H1 (cell line): ENCODE results near the gene PLCB1. TPM values are rescaled to one million over a fixed set of nuclear protein-coding genes. Genes with fewer than 3 reads are reported as not detected.

Source experiments
- CTCF ChIA-PET: fragments of 300-600 bp; sonication (Branson Sonifier 250); formaldehyde crosslinking; loops from one replicate; lab custom pipeline; 2021; ENCODE audit not compliant: partially characterized antibody; lab: Charles Lee
- POLR2A ChIA-PET: fragments of 300-600 bp; sonication (Branson Sonifier 250); formaldehyde crosslinking; loops from one replicate; lab custom pipeline; 2021; ENCODE audit warnings: inconsistent platforms; ENCODE audit not compliant: partially characterized antibody; lab: Charles Lee
- DNase-seq, 2 experiments: peaks; one replicate each; pipeline versions ENCODE4 v3.0.0 to v3.0.0-alpha.2; 2010 to 2022; ENCODE audit warnings: low spot score in 2 of 2, low read depth in 1 of 2, mixed read lengths in 1 of 2
- FAIRE-seq: peaks from 2 replicates; lab custom pipeline; 2011; peaks lifted over from hg19 to GRCh38; lab: Jason Lieb, UNC
- H2AFZ ChIP-seq: 2 replicates; pipeline ENCODE4 v1.8.1; 2012; ENCODE audit warnings: low read length, inconsistent platforms
- H2AK5ac ChIP-seq: 2 replicates; pipeline ENCODE4 v1.6.1; 2013; ENCODE audit warnings: low read depth, low read length
- H2BK120ac ChIP-seq: replicated peaks from 2 replicates; pipeline ENCODE3; 2013; ENCODE audit warnings: low read depth, low read length, inconsistent platforms
- H2BK12ac ChIP-seq: 2 replicates; pipeline ENCODE4 v1.6.1; 2013; ENCODE audit warnings: low read depth, low read length
- H2BK15ac ChIP-seq: 2 replicates; pipeline ENCODE4 v1.6.1; 2013; ENCODE audit warnings: low read length
- H2BK20ac ChIP-seq: 2 replicates; pipeline ENCODE4 v1.6.1; 2013; ENCODE audit warnings: low read length
- H2BK5ac ChIP-seq: 2 replicates; pipeline ENCODE4 v1.6.1; 2013; ENCODE audit warnings: low read depth, low read length
- H3K14ac ChIP-seq: 2 replicates; pipeline ENCODE4 v1.6.1; 2013; ENCODE audit warnings: inconsistent platforms; ENCODE audit not compliant: insufficient read length
- H3K18ac ChIP-seq: 2 replicates; pipeline ENCODE4 v1.6.1; 2013; ENCODE audit warnings: low read length; ENCODE audit errors: extremely low read depth
- H3K23ac ChIP-seq: 2 replicates; pipeline ENCODE4 v1.6.1; 2013; ENCODE audit warnings: inconsistent platforms; ENCODE audit not compliant: insufficient read length
- H3K23me2 ChIP-seq: 2 replicates; pipeline ENCODE4 v1.6.1; 2013; ENCODE audit warnings: low read depth, low read length
- H3K27ac ChIP-seq: 2 replicates; pipeline ENCODE4 v1.6.1; 2011; ENCODE audit warnings: low read depth, low read length, inconsistent platforms
- H3K27me3 ChIP-seq, 4 experiments: replicated peaks in 1 of 4; 1 replicate in 1 of 4; 2 replicates in 3 of 4; pipeline versions ENCODE4 v1.6.1 to v1.8.1; 2011 to 2013; ENCODE audit warnings: low read length in 3 of 4, mild to moderate bottlenecking in 3 of 4, inconsistent platforms in 2 of 4, mixed read lengths in 2 of 4, moderate library complexity in 1 of 4; ENCODE audit not compliant: control insufficient read depth in 3 of 4, insufficient read depth in 3 of 4; ENCODE audit errors: extremely low read depth in 1 of 4
- H3K36me3 ChIP-seq, 4 experiments: 2 replicates each; pipeline versions ENCODE4 v1.6.1 to v1.8.1; 2011 to 2013; ENCODE audit warnings: mild to moderate bottlenecking in 4 of 4, low read length in 3 of 4, moderate library complexity in 2 of 4, control low read depth in 1 of 4, inconsistent platforms in 1 of 4; ENCODE audit not compliant: insufficient read depth in 4 of 4, control insufficient read depth in 2 of 4
- H3K4ac ChIP-seq: replicated peaks from 2 replicates; pipeline ENCODE3; 2013; ENCODE audit warnings: low read length, low read depth, mixed read lengths, inconsistent platforms; ENCODE audit not compliant: insufficient read length
- H3K4me1 ChIP-seq, 4 experiments: replicated peaks in 1 of 4; 1 replicate in 1 of 4; 2 replicates in 3 of 4; pipeline versions ENCODE4 v1.6.1 to v1.8.1; 2011 to 2013; ENCODE audit warnings: low read length in 3 of 4, inconsistent platforms in 2 of 4, mixed read lengths in 1 of 4; ENCODE audit not compliant: insufficient read depth in 4 of 4, control insufficient read depth in 3 of 4
- H3K4me2 ChIP-seq, 2 experiments: 2 replicates each; pipeline versions ENCODE4 v1.6.1 to v1.8.1; 2011 to 2013; ENCODE audit warnings: low read depth in 2 of 2, low read length in 2 of 2, control low read depth in 1 of 2, inconsistent platforms in 1 of 2, mild to moderate bottlenecking in 1 of 2; ENCODE audit not compliant: insufficient read depth in 1 of 2
- H3K4me3 ChIP-seq, 4 experiments: fragments of 200-600, 300-600 bp in 1 of 4; sonication (generic), shearing (Covaris generic), sonication (Bioruptor Twin) in 1 of 4; 2 replicates each; pipeline versions ENCODE4 v1.5.1 to v1.8.1; 2011 to 2016; ENCODE audit warnings: low read length in 4 of 4, low read depth in 3 of 4, control low read depth in 2 of 4, inconsistent platforms in 2 of 4, mild to moderate bottlenecking in 2 of 4, mixed read lengths in 1 of 4, moderate library complexity in 1 of 4; ENCODE audit not compliant: insufficient read depth in 2 of 4; ENCODE audit errors: extremely low read depth in 1 of 4
- H3K56ac ChIP-seq: replicated peaks from 2 replicates; pipeline ENCODE3; 2013; ENCODE audit warnings: low read depth, mild to moderate bottlenecking, mixed read lengths, low read length, inconsistent platforms; ENCODE audit not compliant: insufficient read length
- H3K79me1 ChIP-seq: 2 replicates; pipeline ENCODE4 v1.6.1; 2013; ENCODE audit warnings: low read depth, low read length, control low read depth
- H3K79me2 ChIP-seq, 2 experiments: 2 replicates each; pipeline versions ENCODE4 v1.6.1 to v1.8.1; 2012 to 2013; ENCODE audit warnings: low read length in 2 of 2, mild to moderate bottlenecking in 2 of 2, inconsistent platforms in 1 of 2; ENCODE audit not compliant: insufficient read depth in 2 of 2, control insufficient read depth in 1 of 2
- H3K9ac ChIP-seq, 4 experiments: replicated peaks in 1 of 4; 1 replicate in 1 of 4; 2 replicates in 3 of 4; pipeline versions ENCODE4 v1.6.1 to v1.8.1; 2011 to 2013; ENCODE audit warnings: low read depth in 3 of 4, low read length in 3 of 4, control low read depth in 2 of 4, mild to moderate bottlenecking in 2 of 4, moderate library complexity in 2 of 4, inconsistent platforms in 1 of 4; ENCODE audit errors: extremely low read depth in 1 of 4
- H3K9me3 ChIP-seq, 2 experiments: 2 replicates each; pipeline versions ENCODE4 v1.6.1 to v1.8.1; 2012 to 2013; ENCODE audit warnings: mild to moderate bottlenecking in 2 of 2, moderate library complexity in 2 of 2, control low read depth in 1 of 2, inconsistent platforms in 1 of 2, low read depth in 1 of 2, low read length in 1 of 2, mixed read lengths in 1 of 2; ENCODE audit not compliant: insufficient read depth in 2 of 2
- H4K20me1 ChIP-seq, 2 experiments: replicated peaks in 1 of 2; 2 replicates each; pipeline versions ENCODE3 to v1.8.1; 2011 to 2013; ENCODE audit warnings: inconsistent platforms in 2 of 2, low read length in 2 of 2, mild to moderate bottlenecking in 1 of 2; ENCODE audit not compliant: insufficient read depth in 2 of 2, control insufficient read depth in 1 of 2
- H4K5ac ChIP-seq: 2 replicates; pipeline ENCODE4 v1.6.1; 2013; ENCODE audit warnings: low read length, low read depth, mixed read lengths, inconsistent platforms; ENCODE audit not compliant: insufficient read length
- H4K8ac ChIP-seq: 2 replicates; pipeline ENCODE4 v1.8.0; 2013; ENCODE audit warnings: mild to moderate bottlenecking, moderate library complexity, low read length, inconsistent platforms; ENCODE audit not compliant: insufficient read depth; ENCODE audit errors: extremely low read depth
- H4K91ac ChIP-seq: replicated peaks from 2 replicates; pipeline ENCODE3; 2013; ENCODE audit warnings: low read length, mixed read lengths, inconsistent platforms; ENCODE audit not compliant: insufficient read length
- BACH1 ChIP-seq: IDR thresholded peaks from 2 replicates; pipeline ENCODE4 v1.6.1; 2012; ENCODE audit warnings: low read length, improper control_type of control experiment
- CBX8 ChIP-seq: fragments of 300-800, 300-1000 bp; sonication (generic); IDR thresholded peaks from 2 replicates; pipeline ENCODE4 v1.7.1; 2016; ENCODE audit warnings: low read depth, low read length, borderline replicate concordance
- CEBPB ChIP-seq: IDR thresholded peaks from 2 replicates; pipeline ENCODE4 v1.6.1; 2012; ENCODE audit warnings: low read depth, low read length
- CHD1 ChIP-seq: IDR thresholded peaks from 2 replicates; pipeline ENCODE4 v1.6.1; 2012; ENCODE audit warnings: low read depth, low read length, improper control_type of control experiment
- FOSL1 ChIP-seq: IDR thresholded peaks from 2 replicates; pipeline ENCODE4 v1.6.1; 2011; ENCODE audit warnings: mild to moderate bottlenecking, low read depth, low read length, moderate library complexity; ENCODE audit not compliant: insufficient read depth
- KDM1A ChIP-seq: fragments of 200-600, 300-600 bp; sonication (generic); IDR thresholded peaks from 2 replicates; pipeline ENCODE4 v1.7.1; 2016; ENCODE audit warnings: mild to moderate bottlenecking, low read length, borderline replicate concordance
- MAFK ChIP-seq: IDR thresholded peaks from 2 replicates; pipeline ENCODE4 v1.6.1; 2012; ENCODE audit warnings: low read depth, mild to moderate bottlenecking, improper control_type of control experiment, low read length
- RNF2 ChIP-seq: fragments of 200-900, 300-1000 bp; sonication (generic); IDR thresholded peaks from 2 replicates; pipeline ENCODE4 v1.7.1; 2016; ENCODE audit warnings: borderline replicate concordance, low read depth, mild to moderate bottlenecking, antibody characterized with exemption, low read length; ENCODE audit not compliant: poor library complexity, severe bottlenecking; ENCODE audit errors: missing control alignments
- SAP30 ChIP-seq: fragments of 300-600 bp; sonication (generic); IDR thresholded peaks from 2 replicates; pipeline ENCODE4 v1.7.1; 2012; ENCODE audit warnings: low read length, moderate library complexity, mild to moderate bottlenecking, inconsistent platforms; ENCODE audit not compliant: insufficient read depth, insufficient replicate concordance
- SIRT6 ChIP-seq: IDR thresholded peaks from one replicate; pipeline ENCODE4 v1.7.1; 2012; ENCODE audit warnings: low read length, inconsistent platforms
- SP4 ChIP-seq: IDR thresholded peaks from 2 replicates; pipeline ENCODE4 v1.6.1; 2012; ENCODE audit warnings: low read length, inconsistent platforms
- SRF ChIP-seq: IDR thresholded peaks from 2 replicates; pipeline ENCODE4 v1.6.1; 2011; ENCODE audit warnings: mild to moderate bottlenecking, low read depth, low read length, moderate library complexity
- TCF12 ChIP-seq: IDR thresholded peaks from 2 replicates; pipeline ENCODE4 v1.6.1; 2011; ENCODE audit warnings: low read depth, mild to moderate bottlenecking, low read length
- WGBS, 2 experiments: shearing (Covaris generic) in 1 of 2; methylation state at CpG; one replicate each; pipeline versions ENCODE4 v1.1.6 to v1.1.7; 2013 to 2015; ENCODE audit warnings: low lambda C conversion rate in 2 of 2, mixed read lengths in 2 of 2, inconsistent platforms in 1 of 2, low coverage in 1 of 2, missing lambda C conversion rate in 1 of 2; ENCODE audit not compliant: insufficient replicate concordance in 2 of 2, insufficient coverage in 1 of 2, insufficient read length in 1 of 2; ENCODE audit errors: extremely low coverage in 1 of 2, missing lambda C conversion rate in 1 of 2; 5-methylcytosine and 5-hydroxymethylcytosine counted together
- polyA plus RNA-seq, 7 experiments: library from polyadenylated mRNA; depleted of rRNA in 3 of 7; stranded (reverse) in 5 of 7; unstranded in 2 of 7; fragments of >200 nt in 5 of 7; fragments of 200-250 nt in 2 of 7; gene quantifications; 1 replicate in 5 of 7; 2 replicates in 1 of 7; 4 replicates in 1 of 7; pipeline versions ENCODE4 v1.2.1 to v1.2.3, GENCODE V29; 2011 to 2013; ENCODE audit warnings: missing spikeins in 2 of 7, mixed read lengths in 2 of 7
- total RNA-seq: library from RNA; stranded (reverse); fragmentation: NEBNext Ultra II Directional; extraction: Animal tissue kit (Norgen Biotek cat#: 25700); gene quantifications from 2 replicates; pipeline ENCODE4 v1.2.1, GENCODE V29; 2021
- TF ChIP-seq, protein P1 (sequence below): IDR thresholded peaks from 2 replicates; pipeline ENCODE4 v1.6.1; 2012; ENCODE audit warnings: inconsistent platforms
- TF ChIP-seq, protein P2 (sequence below): IDR thresholded peaks from 2 replicates; pipeline ENCODE4 v1.6.1; 2012; ENCODE audit warnings: inconsistent platforms

Gene PLCB1
- total and polyA plus RNA-seq, 2 of the 8 experiments (the other 6 are each of a cell fraction or from before 2014, with no cell fraction given): 2.6 to 9.1 TPM

DNA sequence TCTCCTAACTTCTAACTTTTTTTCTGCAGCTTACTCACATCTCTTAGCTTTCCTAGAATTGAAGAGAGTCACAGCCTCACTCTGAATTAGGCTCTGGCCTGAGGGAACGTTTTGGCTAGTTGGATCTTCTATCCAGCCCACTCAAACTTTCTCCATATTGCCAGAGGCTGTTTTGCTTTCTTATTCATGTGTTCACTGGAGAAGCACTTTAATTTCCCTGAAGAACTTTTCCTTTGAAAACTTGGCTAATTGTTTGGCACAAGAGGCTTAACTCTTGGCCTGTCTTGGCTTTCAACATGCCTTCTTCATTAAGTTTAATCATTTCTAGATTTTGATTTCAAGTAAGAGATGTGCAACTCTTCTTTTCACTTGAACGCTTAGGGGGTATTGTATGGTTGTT is 798.7 kb downstream of the PLCB1 start:
- CTCF ChIA-PET: no interaction called here
- no peak overlapping the region for H2AK5ac ChIP-seq
- TF ChIP-seq MAFK (no peak), SP4 (no peak), KDM1A (no peak), SAP30 (no peak), TCF12 (no peak), FOSL1 (no peak), CHD1 (no peak), CEBPB (no peak), SIRT6 (no peak), CBX8 (no peak), SRF (no peak), RNF2 (no peak), BACH1 (no peak)
- TF ChIP-seq, protein P1, sequence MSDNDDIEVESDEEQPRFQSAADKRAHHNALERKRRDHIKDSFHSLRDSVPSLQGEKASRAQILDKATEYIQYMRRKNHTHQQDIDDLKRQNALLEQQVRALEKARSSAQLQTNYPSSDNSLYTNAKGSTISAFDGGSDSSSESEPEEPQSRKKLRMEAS: no peak
- TF ChIP-seq, protein P2, sequence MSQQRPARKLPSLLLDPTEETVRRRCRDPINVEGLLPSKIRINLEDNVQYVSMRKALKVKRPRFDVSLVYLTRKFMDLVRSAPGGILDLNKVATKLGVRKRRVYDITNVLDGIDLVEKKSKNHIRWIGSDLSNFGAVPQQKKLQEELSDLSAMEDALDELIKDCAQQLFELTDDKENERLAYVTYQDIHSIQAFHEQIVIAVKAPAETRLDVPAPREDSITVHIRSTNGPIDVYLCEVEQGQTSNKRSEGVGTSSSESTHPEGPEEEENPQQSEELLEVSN: no peak

More for the DNA sequence above, 798.7 kb downstream of the PLCB1 start:
- no peak overlapping the region for H3K14ac ChIP-seq
- no peak overlapping the region for H3K4me3 ChIP-seq
- no peaks in the 10 kb centered on the region for H3K79me1 ChIP-seq
- H3K23ac ChIP-seq: no peak overlapping the region
- no peak overlapping the region for H4K91ac ChIP-seq
- H3K4me2 ChIP-seq: no peak overlapping the region
- POLR2A ChIA-PET: no interaction called here
- H3K4me1 ChIP-seq: peaks cover 0 to 6% (median 0%) of the 10 kb centered on the region in 4 experiments; a peak in 2 of 7 replicates
- no peak overlapping the region for H3K27ac ChIP-seq
- no peaks in the 10 kb centered on the region for H3K27me3 ChIP-seq
- no peak overlapping the region for H2BK12ac ChIP-seq
- H4K8ac ChIP-seq: no peak overlapping the region
- no peaks in the 10 kb centered on the region for H3K36me3 ChIP-seq
- no peak overlapping the region for H3K4ac ChIP-seq
- no peak overlapping the region for H2AFZ ChIP-seq
- no peak overlapping the region for H3K56ac ChIP-seq
- H3K23me2 ChIP-seq: no peaks in the 10 kb centered on the region
- H3K79me2 ChIP-seq: no peaks in the 10 kb centered on the region
- H2BK120ac ChIP-seq: no peak overlapping the region
- FAIRE-seq (no peak), DNase-seq (no peak)
- H2BK15ac ChIP-seq: no peak overlapping the region
- H4K20me1 ChIP-seq: no peaks in the 10 kb centered on the region
- no peak overlapping the region for H2BK20ac ChIP-seq
- no peak overlapping the region for H4K5ac ChIP-seq
- no peak overlapping the region for H2BK5ac ChIP-seq
- 89% methylated on average over 2 of the region's 2 CpGs; no CpG with 5 or more reads in 1 of the 2 experiments for WGBS, 2 experiments
- no peak overlapping the region for H3K9ac ChIP-seq
- H3K9me3 ChIP-seq: no peaks in the 10 kb centered on the region
- H3K18ac ChIP-seq: no peak overlapping the region
